HG03354 (cell line): ENCODE measurements around the gene SLC35F4.
A peak's percentile ranks its signal among the peaks of the same experiment; 100 is the strongest.

ENCODE experiments used
- ATAC-seq: cut with Tn5 transposase; IDR thresholded peaks from one replicate; pipeline ENCODE4 v1.9.1; 2021; ENCODE audit warnings: mild to moderate bottlenecking; ENCODE audit not compliant: unreplicated experiment, poor library complexity, severe bottlenecking

SLC35F4 gene

GRCh38 chr14:57657487-57657886, 208.4 kb downstream of the SLC35F4 start:
- no peak for ATAC-seq

GRCh38 chr14:57656853-57657252, 209.0 kb downstream of the SLC35F4 start:
- ATAC-seq: no peak

GRCh38 chr14:57652769-57653168, 213.1 kb downstream of the SLC35F4 start:
- no peak for ATAC-seq

- no peak for ATAC-seq
Measured at GRCh38 chr14:57641776-57642175, 224.1 kb downstream of the SLC35F4 start.

GRCh38 chr14:57640036-57640435, 225.9 kb downstream of the SLC35F4 start:
- no peak for ATAC-seq

- no peak for ATAC-seq
Measured at GRCh38 chr14:57637901-57638300, 228.0 kb downstream of the SLC35F4 start.

GRCh38 chr14:57634335-57634734, 231.6 kb downstream of the SLC35F4 start:
- no peak for ATAC-seq

GRCh38 chr14:57632649-57633048, 233.2 kb downstream of the SLC35F4 start:
- ATAC-seq: no peak

- ATAC-seq: no peak
Measured at GRCh38 chr14:57617510-57617909, 248.4 kb downstream of the SLC35F4 start.

- no peak for ATAC-seq
Measured at GRCh38 chr14:57612946-57613345, 252.9 kb downstream of the SLC35F4 start.

GRCh38 chr14:57611555-57612075, 254.3 kb downstream of the SLC35F4 start:
- ATAC-seq: no peak

GRCh38 chr14:57610631-57611030, 255.3 kb downstream of the SLC35F4 start:
- ATAC-seq: no peak

- ATAC-seq: no peak
Measured at GRCh38 chr14:57609192-57610075, 256.5 kb downstream of the SLC35F4 start.

- ATAC-seq: no peak
Measured at GRCh38 chr14:57607086-57607485, 258.8 kb downstream of the SLC35F4 start.

GRCh38 chr14:57583396-57583795, 282.5 kb downstream of the SLC35F4 start:
- no peak for ATAC-seq

GRCh38 chr14:57582746-57583145, 283.1 kb downstream of the SLC35F4 start:
- ATAC-seq: no peak

- no peak for ATAC-seq
Measured at GRCh38 chr14:57578801-57579200, 287.1 kb downstream of the SLC35F4 start.

GRCh38 chr14:57576498-57576897, 289.4 kb downstream of the SLC35F4 start:
- no peak for ATAC-seq

- ATAC-seq: no peak
Measured at GRCh38 chr14:57575482-57575881, 290.4 kb downstream of the SLC35F4 start.

- ATAC-seq: no peak
Measured at GRCh38 chr14:57574617-57575288, 291.1 kb downstream of the SLC35F4 start.

GRCh38 chr14:57573173-57573572, 292.7 kb downstream of the SLC35F4 start:
- ATAC-seq: peak; percentile 52
